Choroid plexus epithelial cell (primary cell): Measurements from ENCODE around the gene INSIG1.

Source experiments
- DNase-seq: peaks from one replicate; pipeline ENCODE4 v3.0.0-alpha.2; 2010; ENCODE audit warnings: low read depth
- H3K4me3 ChIP-seq: 2 replicates; pipeline ENCODE4 v1.5.1; 2011; ENCODE audit warnings: low read depth, mild to moderate bottlenecking, control low read depth, low read length, moderate library complexity
- CTCF ChIP-seq: conservative IDR thresholded peaks from 2 replicates; pipeline ENCODE4 v1.5.1; 2011; ENCODE audit warnings: low read depth, mild to moderate bottlenecking, control low read depth, inconsistent platforms, low read length, moderate library complexity

Gene INSIG1

GRCh38 chr7:155270861-155271260 is 26.8 kb upstream of the INSIG1 start:
- DNase-seq: no peak
- no peak overlapping the region for H3K4me3 ChIP-seq
- no peak for TF ChIP-seq CTCF

- no peak for DNase-seq
- TF ChIP-seq CTCF: no peak
- H3K4me3 ChIP-seq: no peak overlapping the region
Observed at GRCh38 chr7:155274633-155275355, 22.9 kb upstream of the INSIG1 start.

GRCh38 chr7:155276042-155276799 is 21.5 kb upstream of the INSIG1 start:
- no peak for TF ChIP-seq CTCF
- no peak overlapping the region for H3K4me3 ChIP-seq
- no peak for DNase-seq

- no peak for DNase-seq
- no peak overlapping the region for H3K4me3 ChIP-seq
- no peak for TF ChIP-seq CTCF
Observed at GRCh38 chr7:155276800-155277375, 20.8 kb upstream of the INSIG1 start.

- no peak for TF ChIP-seq CTCF
- H3K4me3 ChIP-seq: no peak overlapping the region
- no peak for DNase-seq
Observed at GRCh38 chr7:155277385-155277994, 20.2 kb upstream of the INSIG1 start.

- no peak overlapping the region for H3K4me3 ChIP-seq
Observed at GRCh38 chr7:155278921-155279320, 18.8 kb upstream of the INSIG1 start.

More at GRCh38 chr7:155278921-155279320, 18.8 kb upstream of the INSIG1 start:
- TF ChIP-seq CTCF: no peak
- no peak for DNase-seq
